Skeletal muscle tissue (tissue), 4 donors: ENCODE measurements around the gene CCDC85A. TPM values are rescaled to one million over a fixed set of nuclear protein-coding genes. Genes with fewer than 3 reads are reported as not detected.

Experiments
- H3K27ac ChIP-seq: one replicate; pipeline ENCODE4 v1.7.0; 2013; ENCODE audit warnings: mild to moderate bottlenecking, low read depth, low read length, inconsistent platforms
- H3K27me3 ChIP-seq, 3 donors: one replicate each; pipeline ENCODE4 v1.7.0; 2013; ENCODE audit warnings: low read length in 3 of 3; ENCODE audit not compliant: control insufficient read depth in 3 of 3, insufficient read depth in 3 of 3
- H3K36me3 ChIP-seq, 3 donors: one replicate each; pipeline ENCODE4 v1.7.0; 2013; ENCODE audit warnings: low read length in 3 of 3; ENCODE audit not compliant: control insufficient read depth in 3 of 3, insufficient read depth in 3 of 3
- H3K4me1 ChIP-seq, 3 donors: one replicate each; pipeline ENCODE4 v1.7.0; 2013; ENCODE audit warnings: low read length in 3 of 3, mild to moderate bottlenecking in 3 of 3; ENCODE audit not compliant: control insufficient read depth in 3 of 3, insufficient read depth in 3 of 3
- H3K4me3 ChIP-seq, 3 donors: one replicate each; pipeline ENCODE4 v1.7.0; 2013; ENCODE audit warnings: low read length in 3 of 3
- H3K9ac ChIP-seq, 3 donors: one replicate each; pipeline ENCODE4 v1.7.0; 2013; ENCODE audit warnings: low read length in 3 of 3, mild to moderate bottlenecking in 3 of 3, moderate library complexity in 2 of 3, low read depth in 1 of 3
- H3K9me3 ChIP-seq, 3 donors: one replicate each; pipeline ENCODE4 v1.7.0; 2013; ENCODE audit warnings: low read length in 3 of 3; ENCODE audit not compliant: control insufficient read depth in 3 of 3
- total RNA-seq: library from RNA; depleted of rRNA; stranded (reverse); fragments of >200 nt; gene quantifications from one replicate; pipeline ENCODE4 v1.2.3, GENCODE V29; 2014
- donor health status: Osteomylitis.

CCDC85A gene
- total RNA-seq, 1 donor from 2014 or later = 4.7 TPM

DNA sequence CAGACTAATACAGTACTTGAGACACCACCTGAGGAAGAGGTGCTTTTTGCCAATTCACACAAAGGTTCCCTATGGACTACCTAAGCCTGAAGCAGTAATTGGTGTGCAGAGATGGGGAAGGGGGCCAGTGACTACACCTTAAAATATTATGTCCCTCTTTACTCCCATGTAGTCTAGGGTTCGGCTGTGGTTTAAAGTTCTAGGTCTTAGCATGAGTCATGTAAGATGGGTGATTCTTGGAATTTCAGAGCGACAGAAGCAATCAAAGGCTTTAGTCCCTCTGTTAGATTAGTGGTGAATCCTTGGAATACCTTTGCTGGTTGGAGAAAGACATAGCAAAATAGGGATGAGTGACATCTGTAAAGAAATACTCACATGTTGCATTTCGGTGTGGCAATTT is 14.3 kb upstream of the CCDC85A start:
- peak overlapping the region; percentile 28 for H3K27ac ChIP-seq

GRCh38 chr2:56170504-56170903 is 13.3 kb upstream of the CCDC85A start:
- H3K27me3 ChIP-seq = no peaks in the 10 kb centered on the region
- peaks cover 0 to 4% (median 0%) of the 10 kb centered on the region in 3 donors for H3K4me1 ChIP-seq
- H3K9ac ChIP-seq = no peak overlapping the region
- no peak overlapping the region for H3K27ac ChIP-seq
- no peaks in the 10 kb centered on the region for H3K9me3 ChIP-seq
- no peaks in the 10 kb centered on the region for H3K36me3 ChIP-seq
- no peak overlapping the region for H3K4me3 ChIP-seq

More for the DNA sequence above, 14.3 kb upstream of the CCDC85A start:
- Histone ChIP-seq H3K27me3 (no peaks in the 10 kb centered on the region), H3K4me3 (no peak overlapping the region), H3K9ac (no peak overlapping the region), H3K4me1 (peaks cover 0 to 4% (median 0%) of the 10 kb centered on the region in 3 donors), H3K9me3 (no peaks in the 10 kb centered on the region), H3K36me3 (no peaks in the 10 kb centered on the region)

DNA sequence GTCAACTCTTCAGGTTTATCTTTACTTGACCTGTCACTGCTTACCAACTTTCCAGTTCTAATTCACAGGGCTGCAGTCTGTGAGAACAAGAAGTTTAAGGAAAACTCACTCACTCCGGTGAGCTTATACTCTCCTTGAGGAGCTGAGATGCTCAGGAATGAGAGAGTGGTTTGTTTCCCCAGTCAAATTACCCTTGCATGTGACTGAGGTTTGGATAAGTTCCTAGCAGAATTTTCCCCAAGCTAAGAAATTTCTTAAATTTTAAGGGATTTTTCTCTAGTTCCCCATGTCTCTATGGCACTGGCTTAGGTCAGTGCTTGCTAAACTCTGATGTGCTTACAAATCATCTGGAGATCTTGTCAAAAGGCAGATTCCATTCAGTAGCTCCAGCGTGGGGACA is 12.8 kb upstream of the CCDC85A start:
- Histone ChIP-seq H3K36me3 (no peaks in the 10 kb centered on the region), H3K9ac (no peak overlapping the region), H3K27ac (no peak overlapping the region), H3K4me3 (no peak overlapping the region), H3K4me1 (peaks cover 0 to 4% (median 0%) of the 10 kb centered on the region in 3 donors), H3K27me3 (no peaks in the 10 kb centered on the region), H3K9me3 (no peaks in the 10 kb centered on the region)

DNA sequence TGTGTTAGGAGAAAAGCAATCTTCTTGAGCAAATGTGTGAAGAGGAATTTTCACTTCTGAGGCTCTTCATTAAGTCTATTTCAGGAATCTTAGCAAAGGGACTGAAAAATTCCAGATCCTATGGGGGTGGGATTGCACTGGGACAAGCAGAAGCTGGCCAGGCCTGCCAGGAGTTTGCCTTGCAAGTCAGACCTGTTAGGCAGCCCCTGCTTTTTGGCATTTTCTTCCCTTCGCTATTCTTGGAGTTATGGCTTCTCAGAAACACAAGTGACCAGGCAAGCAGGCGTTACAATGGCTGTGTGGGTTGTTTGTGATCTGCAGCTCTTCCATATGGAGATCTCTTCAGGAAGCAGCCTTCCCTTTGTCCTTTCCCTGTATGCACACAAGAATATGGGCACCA is 8.0 kb upstream of the CCDC85A start:
- H3K9me3 ChIP-seq = no peaks in the 10 kb centered on the region
- H3K4me3 ChIP-seq = no peak overlapping the region
- no peak overlapping the region for H3K9ac ChIP-seq
- H3K36me3 ChIP-seq = no peaks in the 10 kb centered on the region
- H3K27me3 ChIP-seq = peaks cover 0 to 5% (median 0%) of the 10 kb centered on the region in 3 donors
- H3K27ac ChIP-seq = no peak overlapping the region
- peaks cover 0 to 2% (median 0%) of the 10 kb centered on the region in 3 donors for H3K4me1 ChIP-seq

GRCh38 chr2:56177420-56178220 is 6.2 kb upstream of the CCDC85A start:
- no peak overlapping the region for H3K9ac ChIP-seq
- no peaks in the 10 kb centered on the region for H3K4me1 ChIP-seq
- H3K36me3 ChIP-seq = no peaks in the 10 kb centered on the region
- H3K4me3 ChIP-seq = no peak overlapping the region
- no peaks in the 10 kb centered on the region for H3K9me3 ChIP-seq
- H3K27me3 ChIP-seq = peaks cover 0 to 5% (median under 1%) of the 10 kb centered on the region in 3 donors
- no peak overlapping the region for H3K27ac ChIP-seq

DNA sequence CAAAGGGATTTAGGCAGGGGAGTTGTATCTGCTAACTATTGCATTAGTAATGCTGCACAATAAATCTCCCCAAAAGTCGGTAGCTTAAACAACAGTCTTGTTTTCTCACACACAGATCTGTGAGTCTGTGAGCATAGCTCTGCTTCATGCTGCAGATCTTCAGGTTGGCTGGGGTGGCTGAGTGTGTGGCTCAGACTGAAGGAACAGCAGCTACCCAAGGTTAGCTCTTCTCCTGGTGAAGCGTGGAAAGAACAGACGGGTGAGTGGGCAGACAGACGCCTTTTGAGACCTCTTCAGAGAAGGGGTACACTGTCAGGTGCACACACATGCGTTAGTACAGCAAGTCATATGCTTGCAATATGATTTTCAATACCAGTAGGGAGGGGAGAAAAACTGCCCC is 3.9 kb upstream of the CCDC85A start:
- Histone ChIP-seq H3K9me3 (no peaks in the 10 kb centered on the region), H3K9ac (no peak overlapping the region), H3K4me1 (peaks cover 0 to 5% (median 5%) of the 10 kb centered on the region in 3 donors), H3K36me3 (no peaks in the 10 kb centered on the region), H3K27ac (no peak overlapping the region), H3K4me3 (no peak overlapping the region), H3K27me3 (peaks cover under 1 to 6% (median 5%) of the 10 kb centered on the region in 3 donors)

- H3K9me3 ChIP-seq = no peaks in the 10 kb centered on the region
- H3K36me3 ChIP-seq = no peaks in the 10 kb centered on the region
- peaks cover 3 to 22% (median 20%) of the 10 kb centered on the region in 3 donors for H3K27me3 ChIP-seq
- H3K4me1 ChIP-seq = peaks cover 9 to 16% (median 10%) of the 10 kb centered on the region in 3 donors
- H3K27ac ChIP-seq = no peak overlapping the region
- H3K9ac ChIP-seq = no peak overlapping the region
- no peak overlapping the region for H3K4me3 ChIP-seq
Measured at GRCh38 chr2:56182420-56182819, 1.4 kb upstream of the CCDC85A start.

- Histone ChIP-seq H3K36me3 (no peaks in the 10 kb centered on the region), H3K9ac (peak overlapping the region in 1 of 3 donors; percentile 72), H3K27ac (no peak overlapping the region), H3K9me3 (no peaks in the 10 kb centered on the region), H3K4me3 (peak overlapping the region; percentile 66 to 79 (median 73)), H3K4me1 (peaks cover 9 to 16% (median 10%) of the 10 kb centered on the region in 3 donors), H3K27me3 (peaks cover 3 to 22% (median 20%) of the 10 kb centered on the region in 3 donors)
Measured at GRCh38 chr2:56184500-56185011, 766 bp downstream of the CCDC85A start.

DNA sequence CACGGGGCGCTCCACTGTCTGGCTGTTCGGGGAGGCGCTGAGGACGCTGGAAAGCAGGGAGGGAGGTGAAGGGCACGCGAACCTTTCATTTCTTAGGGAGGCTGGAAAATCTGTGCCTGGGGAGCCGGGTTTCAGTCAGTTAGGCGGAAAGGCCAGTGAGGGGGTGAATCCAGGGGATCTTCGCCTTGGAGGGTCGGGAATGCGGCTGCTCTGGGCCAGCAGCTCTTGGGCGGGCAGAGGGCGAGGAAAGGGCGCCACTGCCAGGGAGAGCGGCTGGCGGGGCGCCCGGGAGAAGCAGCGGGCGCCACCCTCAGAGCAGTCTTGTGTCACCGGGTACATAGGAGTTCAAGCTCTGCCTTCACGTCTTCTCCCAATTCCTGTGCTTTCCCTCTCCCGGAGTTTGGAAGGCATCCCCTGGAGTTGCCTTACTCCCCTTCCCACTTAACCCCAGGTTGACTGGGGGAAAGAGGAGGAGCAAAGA is 1.4 kb downstream of the CCDC85A start:
- H3K4me1 ChIP-seq = peaks cover 9 to 16% (median 10%) of the 10 kb centered on the region in 3 donors
- H3K4me3 ChIP-seq = peak overlapping the region; percentile 73 to 83 (median 79)
- no peaks in the 10 kb centered on the region for H3K36me3 ChIP-seq
- H3K9ac ChIP-seq = peak overlapping the region; percentile 40 to 70 (median 45)
- no peaks in the 10 kb centered on the region for H3K9me3 ChIP-seq
- peak overlapping the region; percentile 58 for H3K27ac ChIP-seq
- peaks cover 3 to 21% (median 20%) of the 10 kb centered on the region in 3 donors for H3K27me3 ChIP-seq

DNA sequence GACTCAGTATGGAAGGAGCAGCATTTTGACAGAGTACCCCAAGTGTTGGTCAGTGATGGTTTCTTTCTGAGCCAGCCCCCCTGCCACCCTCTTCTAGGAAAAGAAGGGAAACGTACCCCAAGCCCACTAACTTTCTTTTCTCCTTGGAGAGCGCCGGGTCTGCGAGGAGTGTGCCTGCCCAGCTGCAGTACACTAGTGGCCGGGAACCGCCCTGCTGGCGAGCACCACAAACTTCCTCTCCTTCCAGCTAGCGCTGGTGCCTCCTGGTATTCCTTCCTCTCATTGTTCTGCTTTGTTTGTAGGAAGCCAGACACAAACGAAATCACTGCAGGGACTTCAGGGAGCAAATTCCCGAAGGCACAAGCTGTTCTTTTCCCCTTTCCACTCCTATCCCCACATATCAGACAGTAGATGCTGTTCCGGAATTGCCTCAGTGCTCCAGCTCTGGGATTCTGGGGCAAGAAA is 1.8 kb downstream of the CCDC85A start:
- Histone ChIP-seq H3K9me3 (no peaks in the 10 kb centered on the region), H3K4me1 (peaks cover 9 to 16% (median 10%) of the 10 kb centered on the region in 3 donors), H3K9ac (peak overlapping the region; percentile 40 to 70 (median 53)), H3K27ac (peak overlapping the region; percentile 58), H3K4me3 (peak overlapping the region; percentile 73 to 83 (median 79)), H3K36me3 (no peaks in the 10 kb centered on the region), H3K27me3 (peaks cover 3 to 21% (median 20%) of the 10 kb centered on the region in 3 donors)
